GM19467 (cell line): Measurements from ENCODE around the gene DBH.
"Not testable (repeated sequence)": the region's sequence is repeated elsewhere in the genome, so short reads cannot be mapped to it uniquely, and the experiment has no call there.

Source experiments
- ATAC-seq: cut with Tn5 transposase; IDR thresholded peaks from one replicate; pipeline ENCODE4 v1.9.1; 2021; ENCODE audit warnings: mild to moderate bottlenecking, moderate library complexity; ENCODE audit not compliant: unreplicated experiment

Gene DBH

DNA sequence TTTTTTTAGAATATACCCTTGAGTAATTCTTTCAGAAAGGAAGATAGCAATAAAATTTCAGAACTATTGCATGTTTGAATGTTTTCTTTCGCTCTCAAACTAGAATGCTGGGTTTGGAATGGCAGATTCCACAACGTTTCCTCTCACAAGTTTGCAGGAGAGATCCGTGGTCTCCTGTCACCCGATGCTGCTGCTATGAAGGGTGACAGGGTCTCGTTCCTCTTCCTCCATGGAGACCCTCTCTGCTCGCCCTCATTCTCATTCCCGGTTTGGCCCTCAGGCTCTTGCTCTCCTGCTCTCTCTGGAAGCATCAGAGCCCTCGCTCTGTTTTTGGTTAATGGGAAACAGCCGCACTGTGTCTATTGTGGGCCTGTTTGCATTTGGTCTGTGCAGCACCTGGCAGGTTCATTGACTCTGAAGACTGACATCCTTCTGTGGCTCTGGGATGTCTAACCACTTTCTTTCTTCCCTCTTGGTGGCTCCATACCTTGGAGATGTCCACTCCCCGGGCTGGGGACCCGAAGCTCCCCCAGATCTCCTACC, 14.4 kb upstream of the DBH start:
- no peak for ATAC-seq

DNA sequence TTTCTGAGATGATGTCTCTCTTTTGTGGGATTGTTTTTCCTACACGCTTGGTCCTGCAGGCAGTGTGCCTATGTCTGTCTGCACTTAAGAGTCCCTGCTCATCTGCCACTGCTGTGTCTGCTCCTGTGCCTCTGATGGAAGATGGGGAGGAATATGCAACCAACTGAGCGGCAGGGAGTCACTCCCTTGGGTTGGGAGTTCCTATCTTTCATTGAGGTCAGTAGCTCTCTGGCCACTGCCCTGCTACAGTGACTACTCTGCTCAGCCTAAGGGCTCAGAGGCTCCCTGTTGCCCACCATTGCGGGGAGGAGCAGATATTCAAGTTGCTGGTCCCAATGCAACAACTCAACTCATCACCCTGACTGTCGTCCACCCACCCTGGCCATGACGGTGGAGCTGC, 13.6 kb upstream of the DBH start:
- ATAC-seq, result no peak

DNA sequence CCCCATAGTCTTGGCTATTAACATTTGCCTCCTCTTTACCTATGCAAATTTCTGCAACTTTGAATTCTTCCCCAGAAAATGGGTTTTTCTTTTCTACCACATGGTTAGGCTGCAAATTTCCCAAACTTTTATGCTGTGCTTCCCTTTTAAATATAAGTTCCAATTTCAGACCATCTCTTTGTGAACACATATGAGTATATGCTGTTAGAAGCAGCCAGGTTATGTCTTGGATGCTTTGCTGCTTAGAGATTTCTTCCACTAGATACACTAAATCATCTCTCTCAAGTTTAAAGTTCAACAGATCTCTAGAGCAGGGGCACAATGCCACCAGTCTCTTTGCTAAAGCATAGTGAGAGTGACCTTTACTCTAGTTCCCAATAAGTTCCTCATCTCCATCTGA, 10.2 kb upstream of the DBH start:
- not testable (repeated sequence) for ATAC-seq

DNA sequence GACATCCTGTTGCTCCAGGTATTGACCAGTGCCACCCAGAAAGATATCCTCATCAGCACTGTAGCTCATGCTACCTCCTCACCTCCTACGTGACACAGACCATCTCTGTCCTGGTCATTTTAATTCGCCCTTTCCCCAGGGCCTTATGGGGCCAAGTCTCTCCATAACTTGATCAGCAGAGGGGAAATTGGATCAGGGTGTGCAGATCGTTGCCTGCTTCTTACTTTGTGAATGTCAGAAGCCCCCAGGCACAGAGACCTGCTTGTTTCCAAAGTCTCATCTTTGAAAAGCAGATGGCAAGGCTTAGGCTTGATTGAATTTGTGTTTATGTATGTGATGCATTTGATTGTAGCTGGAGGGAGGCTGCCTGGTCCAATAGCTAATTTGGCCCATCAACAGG, 8.8 kb upstream of the DBH start:
- no peak for ATAC-seq

DNA sequence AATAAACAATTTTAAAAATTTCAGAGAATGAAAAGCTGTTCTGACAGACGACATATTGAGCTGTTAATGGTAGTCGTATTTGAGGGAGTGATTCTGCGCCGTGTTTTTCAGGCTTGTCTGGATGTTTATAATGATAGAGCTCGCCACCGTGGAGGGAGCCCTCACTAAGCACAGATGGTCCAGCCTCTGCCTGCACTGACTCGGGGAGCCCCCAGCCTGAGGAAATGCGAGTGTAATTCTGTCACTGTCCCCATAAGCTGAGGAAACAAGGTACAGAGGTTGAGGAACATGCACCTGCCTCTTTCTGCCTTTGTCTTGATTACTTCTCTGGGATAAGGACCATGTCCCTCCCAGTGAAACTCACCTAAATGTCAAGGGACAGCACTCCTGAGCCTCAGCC, 7.4 kb upstream of the DBH start:
- no peak for ATAC-seq

DNA sequence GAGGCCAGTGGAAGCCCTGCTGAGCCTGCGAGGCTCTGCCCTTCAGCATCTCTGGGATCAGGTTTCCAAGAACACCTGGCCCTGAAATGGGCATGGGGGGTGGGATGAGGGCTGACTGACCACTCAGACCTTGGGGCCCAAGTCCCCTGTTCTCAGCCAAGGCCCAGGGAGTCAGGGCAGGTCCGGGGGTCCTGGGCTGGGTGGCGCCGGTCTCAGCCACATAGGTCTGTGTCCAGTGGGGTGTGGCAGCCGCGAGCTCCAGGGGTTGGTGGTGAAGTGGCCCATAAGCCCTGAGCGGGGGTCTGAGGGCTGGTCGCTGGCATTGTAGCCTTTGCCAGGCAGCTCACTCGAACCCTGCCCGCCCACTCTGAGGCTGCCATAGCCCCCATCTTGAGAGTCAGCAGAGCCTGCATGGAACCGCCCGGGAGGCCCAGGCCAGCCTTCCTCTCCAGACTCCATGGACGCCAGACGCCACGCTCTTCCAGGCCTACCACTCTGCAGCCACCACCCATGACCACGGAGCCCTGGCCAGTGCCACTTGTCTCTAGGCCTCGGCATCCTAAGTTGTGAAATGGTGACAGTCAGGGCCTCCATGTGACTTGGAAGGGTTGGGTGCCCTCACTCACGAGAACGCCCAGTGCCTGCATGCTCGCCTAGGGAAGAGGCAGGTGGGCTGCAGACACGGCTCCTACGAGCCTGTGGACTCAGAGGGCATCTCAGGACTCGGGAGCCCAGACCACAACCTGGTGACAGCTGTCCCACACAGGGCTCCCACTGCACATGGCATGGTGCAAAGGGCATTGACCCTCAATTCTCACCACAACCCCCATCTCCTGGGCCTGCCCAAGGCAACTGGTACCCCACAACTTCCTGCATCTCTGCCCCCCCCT, 6.7 kb upstream of the DBH start:
- no peak for ATAC-seq

DNA sequence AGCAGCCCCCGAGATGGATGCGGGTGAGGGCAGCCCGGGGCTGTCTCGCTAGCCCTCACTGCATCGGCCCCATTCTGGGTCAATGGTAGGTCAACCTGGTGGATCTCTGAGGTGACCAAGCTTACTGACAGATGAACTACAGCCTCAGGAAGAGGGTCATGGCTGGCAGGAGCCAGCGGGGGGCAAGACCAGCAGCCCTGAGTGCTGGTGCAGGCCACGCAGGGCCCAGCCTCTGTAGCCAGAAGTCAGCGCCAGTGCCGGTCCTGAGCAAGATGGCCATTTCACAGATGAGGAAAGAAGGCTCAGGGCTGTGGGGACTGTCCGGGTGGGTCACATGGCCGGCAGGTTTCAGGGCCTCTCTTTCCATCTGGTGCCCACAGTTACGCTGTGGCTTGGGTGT, 5.1 kb upstream of the DBH start:
- ATAC-seq, result no peak

DNA sequence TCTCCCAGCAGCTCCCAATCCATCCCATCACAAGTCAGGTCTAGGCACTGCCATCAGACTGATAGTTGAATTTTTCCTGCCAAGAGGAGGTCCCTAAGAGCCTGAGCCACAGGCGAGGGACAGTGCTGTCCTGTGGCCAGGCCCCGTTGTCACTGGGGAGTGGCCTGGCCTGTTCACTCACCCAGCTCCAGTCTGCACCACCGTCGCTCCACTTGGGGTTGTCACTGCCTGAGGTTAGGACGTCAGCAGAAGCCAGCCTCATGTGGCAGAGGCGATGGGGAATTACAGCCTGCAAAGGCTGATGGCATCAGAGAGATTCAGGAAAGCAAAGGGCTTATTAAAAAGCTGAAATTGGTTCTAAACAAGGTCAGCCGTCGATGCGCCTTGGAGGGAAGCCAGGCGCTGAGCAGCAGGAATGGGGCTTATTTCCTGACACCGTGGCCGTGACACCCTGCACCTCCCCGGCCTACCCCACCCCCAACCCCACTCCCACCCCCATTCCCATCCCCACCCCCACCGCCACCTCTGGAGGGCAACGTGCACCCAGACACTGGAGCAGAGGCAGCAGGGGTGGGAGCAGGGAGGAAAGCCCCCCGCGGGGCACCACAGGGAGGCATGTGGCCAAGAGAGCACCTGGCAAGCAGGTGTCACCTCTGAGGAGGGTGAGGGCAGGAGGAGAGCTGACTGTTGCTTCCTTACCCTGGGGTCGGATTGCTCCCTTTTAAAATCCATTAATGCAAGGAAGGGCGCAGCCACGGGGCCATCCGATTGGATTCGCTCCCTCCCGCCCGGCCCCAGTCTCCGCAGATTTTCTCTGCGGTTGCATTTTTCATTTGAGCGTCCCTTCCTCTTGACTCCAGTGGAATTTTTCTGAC, 3.1 kb upstream of the DBH start:
- no peak for ATAC-seq

DNA sequence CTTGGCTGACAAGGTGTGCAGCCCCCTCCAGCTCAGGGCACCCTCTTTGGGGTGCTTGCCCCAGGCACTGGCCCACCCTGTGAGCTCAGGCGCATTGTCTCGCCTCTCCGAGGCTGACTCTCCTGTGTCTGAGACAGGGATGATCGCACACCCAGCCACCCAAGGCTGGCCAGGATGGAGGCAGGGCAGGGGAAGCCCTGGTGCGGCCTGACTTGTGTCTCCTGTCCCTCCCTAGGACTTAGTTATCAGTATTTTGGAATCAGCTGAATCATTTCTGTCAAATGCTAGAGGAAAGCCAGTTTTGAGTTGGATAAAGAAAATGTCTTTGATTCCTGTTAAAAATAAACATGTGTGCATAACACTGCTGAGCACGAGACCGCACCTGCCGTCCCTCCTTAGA, 2.5 kb upstream of the DBH start:
- no peak for ATAC-seq

DNA sequence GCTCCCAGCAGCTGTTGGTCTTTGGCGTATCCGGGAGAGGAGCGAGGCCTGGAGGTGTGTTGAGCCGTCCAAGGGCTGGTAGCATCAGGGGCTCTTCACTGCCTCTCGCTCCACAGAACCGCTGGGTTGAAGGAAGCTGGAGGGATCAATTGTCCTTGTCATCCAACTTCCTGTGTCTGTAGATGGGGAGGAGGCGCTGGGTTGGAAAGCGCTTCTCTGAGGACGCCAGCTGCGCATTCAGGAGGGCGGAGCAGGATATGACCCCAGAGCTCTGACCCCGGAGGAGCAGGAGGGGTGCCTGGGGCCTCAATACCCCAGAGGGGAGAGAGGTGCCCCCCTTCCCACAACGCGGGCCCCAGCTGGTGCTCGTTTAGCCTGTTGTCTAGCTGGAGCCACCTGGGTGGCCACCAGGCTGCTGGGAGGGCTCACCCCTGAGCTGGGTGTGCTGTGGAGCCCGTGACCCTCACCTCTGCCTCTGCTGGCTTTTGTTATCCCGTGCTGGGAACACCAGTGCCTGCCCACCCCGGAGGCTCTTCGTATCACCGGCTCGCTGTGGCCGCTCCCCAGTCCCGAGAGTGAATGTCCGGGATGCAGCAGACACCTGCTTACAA, 2.0 kb upstream of the DBH start:
- ATAC-seq, result no peak

DNA sequence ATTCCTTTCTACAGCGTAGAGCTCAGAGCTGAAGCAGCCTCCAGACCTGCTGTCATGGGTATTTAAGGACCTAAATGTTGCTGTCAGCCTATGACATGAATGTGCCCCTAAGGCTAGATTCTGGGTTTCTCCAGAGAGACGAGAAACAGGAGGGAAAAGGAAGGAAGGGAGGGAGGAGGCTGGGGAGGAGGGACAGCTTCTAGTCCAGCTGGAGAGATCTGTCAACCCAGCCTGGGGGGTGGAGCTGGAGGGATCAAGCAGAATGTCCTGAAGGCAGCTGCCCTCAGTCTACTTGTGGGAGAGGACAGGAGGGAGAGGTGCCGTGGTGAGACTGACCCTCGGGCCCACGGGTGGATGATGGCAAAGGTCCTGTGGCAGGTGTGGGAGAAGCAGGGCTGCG, 1.1 kb upstream of the DBH start:
- ATAC-seq, result no peak

DNA sequence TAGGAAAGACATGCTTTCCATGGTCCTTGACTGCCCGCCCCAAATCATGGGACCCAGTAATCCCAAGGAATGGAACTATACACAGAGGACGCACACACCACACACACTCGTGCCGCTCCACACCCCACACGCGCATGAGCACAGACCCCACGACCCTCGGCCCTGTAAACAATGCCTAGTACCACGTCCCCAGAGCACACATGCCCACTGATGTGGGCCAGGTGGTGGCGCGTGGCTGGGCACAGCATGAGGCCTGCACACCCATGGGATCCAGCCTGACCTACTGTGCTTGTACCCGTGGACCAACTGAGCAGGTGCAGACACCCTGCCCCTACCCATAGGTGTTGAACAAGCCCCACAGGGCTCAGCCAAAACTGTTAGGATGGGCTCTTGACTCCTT, 739 bp downstream of the DBH start:
- ATAC-seq, result no peak

DNA sequence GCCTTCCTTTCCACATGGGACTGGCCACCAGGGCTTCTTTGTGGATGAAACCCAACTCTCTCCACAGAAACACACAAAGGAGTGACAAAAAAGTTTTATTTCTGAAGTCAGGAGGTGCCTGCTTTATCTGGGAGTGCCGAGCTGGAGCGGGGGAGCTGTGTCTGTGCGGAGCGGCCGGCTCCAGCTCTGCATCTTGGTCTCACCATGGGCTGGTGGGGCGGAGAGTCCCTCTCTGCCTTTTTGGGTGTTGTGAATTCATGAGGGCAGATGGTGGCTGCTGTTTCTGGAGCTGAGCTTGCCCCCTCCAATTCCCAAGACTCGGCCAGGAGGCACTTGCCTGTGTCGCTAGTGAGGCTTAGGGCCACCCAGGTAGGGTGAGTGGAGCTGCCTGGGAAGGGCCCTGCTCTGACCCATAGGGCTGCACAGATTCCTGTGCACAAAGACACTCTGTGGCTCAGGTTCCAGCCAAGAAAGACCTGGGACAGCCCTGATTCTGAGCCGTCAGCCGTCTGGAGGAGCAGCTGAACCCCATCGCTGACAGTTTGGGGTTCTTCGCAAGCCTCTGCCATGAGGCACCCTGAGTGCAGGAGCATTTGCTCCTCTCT, 1.4 kb downstream of the DBH start:
- no peak for ATAC-seq

DNA sequence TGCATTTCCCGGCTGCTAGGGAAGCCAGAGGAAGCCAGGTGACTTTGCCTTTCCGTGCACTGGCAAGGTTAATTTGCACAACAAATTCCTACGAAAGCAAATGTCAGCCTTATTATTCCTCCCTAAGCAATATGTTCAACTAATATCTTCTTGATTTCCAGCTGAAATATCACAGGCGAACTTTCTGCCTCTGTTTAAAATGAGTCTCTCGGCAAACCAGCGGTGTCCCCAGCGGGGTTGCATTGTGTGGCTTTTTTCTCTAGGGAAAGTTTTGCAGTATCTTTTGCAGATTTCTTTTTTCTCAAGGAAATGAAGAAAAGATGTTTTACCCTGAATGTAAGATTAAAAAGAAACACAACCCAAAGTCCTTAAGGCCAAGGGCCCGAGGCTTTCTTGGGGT, 1.9 kb downstream of the DBH start:
- ATAC-seq, result no peak

DNA sequence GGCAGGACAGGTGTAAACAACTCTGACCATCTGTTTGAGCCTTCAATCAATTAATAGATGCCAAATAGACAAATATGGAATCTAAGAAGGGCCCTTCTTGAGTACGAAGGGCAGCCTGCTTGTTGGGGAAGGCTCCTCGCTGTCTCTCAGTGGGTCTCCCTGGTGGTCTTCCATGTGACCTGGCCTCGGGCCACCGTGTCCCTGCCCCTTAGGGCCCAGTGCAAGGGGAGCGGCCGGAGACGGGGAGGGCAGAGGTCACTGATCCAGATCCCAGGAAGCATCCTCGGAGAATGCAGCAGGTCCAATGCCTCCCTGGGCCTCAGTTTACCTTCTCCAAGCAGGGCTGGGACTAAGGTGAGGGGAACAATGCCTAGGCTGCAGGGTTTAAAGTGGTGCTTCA, 2.5 kb downstream of the DBH start:
- ATAC-seq, result no peak

DNA sequence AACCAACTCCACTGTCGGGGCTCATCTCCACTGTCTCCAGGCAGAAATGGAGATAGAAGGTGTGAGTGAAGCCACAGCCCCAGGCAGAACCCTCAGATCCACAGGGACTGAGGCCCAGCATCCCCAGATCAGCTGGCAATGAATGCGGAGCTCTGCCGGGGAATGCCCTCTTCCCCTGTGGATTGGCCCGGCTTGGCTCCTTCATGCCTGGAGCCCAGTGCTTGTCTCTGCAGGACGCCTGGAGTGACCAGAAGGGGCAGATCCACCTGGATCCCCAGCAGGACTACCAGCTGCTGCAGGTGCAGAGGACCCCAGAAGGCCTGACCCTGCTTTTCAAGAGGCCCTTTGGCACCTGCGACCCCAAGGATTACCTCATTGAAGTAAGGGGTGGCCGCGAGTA, 3.5 kb downstream of the DBH start:
- ATAC-seq, result no peak

DNA sequence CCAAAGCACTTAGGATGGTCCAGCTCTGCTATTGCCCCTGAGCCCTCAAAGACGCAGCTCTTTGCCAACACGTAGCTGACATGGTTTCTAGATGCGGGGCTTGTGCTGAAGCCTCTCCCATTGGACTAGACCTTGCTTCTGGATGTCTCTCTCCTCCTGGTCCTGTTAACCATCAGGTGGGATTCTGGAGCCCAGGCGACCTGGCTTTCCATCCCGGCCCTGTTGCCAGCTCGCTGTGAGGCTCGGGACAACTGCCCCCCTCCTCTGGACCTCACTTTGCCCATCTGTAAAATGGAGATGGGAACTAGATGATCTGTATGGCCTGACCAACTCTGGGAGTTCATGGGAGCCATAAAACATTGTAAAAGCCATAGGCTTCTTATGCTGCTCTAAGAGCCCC, 4.0 kb downstream of the DBH start:
- ATAC-seq, result no peak

DNA sequence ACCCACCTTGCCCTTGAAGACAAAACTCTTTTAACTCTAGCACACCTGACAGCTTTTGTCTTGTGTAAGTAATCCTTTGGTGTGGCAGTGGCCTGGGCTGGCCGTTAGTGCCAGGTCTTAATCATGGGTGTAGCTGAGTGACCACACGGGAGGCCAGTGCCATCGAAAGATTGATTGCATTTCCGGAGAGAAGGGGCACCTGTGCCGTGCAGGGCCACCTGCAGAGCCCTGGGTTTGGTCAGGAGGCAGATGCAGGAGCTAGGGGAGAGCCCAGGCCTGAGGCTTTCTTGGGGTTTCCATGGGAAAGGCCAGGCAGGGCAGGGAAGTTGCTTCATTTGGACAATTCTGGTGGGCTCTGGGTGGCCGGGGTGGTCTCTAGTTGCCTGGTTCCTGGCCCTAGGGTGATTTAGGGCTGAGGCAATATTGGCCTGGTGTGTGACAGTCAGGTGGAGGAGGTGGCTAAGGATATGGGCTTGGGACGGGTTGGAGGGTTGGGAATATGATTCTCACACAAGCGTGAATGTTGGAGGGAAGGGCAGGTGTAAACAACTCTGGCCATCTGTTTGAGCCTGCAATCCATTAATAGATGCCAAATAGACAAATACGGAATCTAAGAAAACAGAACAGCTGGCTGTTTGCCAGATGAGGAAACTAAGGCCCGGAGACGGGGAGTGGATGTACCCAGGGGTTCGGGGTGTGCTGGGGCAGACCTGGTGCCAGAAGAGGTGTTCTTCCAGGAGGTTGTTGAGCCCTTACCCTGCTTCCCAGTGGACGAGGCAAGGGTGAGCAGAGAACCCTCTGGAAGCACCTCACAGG, 4.6 kb downstream of the DBH start:
- no peak for ATAC-seq

DNA sequence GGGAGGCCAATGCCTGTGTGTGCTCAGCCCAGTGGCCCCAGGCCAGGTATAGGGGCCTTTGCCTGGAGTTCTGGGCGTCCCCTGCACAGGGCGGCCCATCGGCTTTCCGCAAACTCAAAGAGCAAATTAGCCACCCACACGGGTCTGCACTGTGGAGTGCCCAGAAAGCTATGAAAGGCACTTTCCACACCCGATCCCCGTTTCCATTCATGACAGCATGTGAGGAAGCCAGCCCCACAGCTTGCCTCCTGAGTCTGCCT, 5.2 kb downstream of the DBH start:
- ATAC-seq, result no peak

DNA sequence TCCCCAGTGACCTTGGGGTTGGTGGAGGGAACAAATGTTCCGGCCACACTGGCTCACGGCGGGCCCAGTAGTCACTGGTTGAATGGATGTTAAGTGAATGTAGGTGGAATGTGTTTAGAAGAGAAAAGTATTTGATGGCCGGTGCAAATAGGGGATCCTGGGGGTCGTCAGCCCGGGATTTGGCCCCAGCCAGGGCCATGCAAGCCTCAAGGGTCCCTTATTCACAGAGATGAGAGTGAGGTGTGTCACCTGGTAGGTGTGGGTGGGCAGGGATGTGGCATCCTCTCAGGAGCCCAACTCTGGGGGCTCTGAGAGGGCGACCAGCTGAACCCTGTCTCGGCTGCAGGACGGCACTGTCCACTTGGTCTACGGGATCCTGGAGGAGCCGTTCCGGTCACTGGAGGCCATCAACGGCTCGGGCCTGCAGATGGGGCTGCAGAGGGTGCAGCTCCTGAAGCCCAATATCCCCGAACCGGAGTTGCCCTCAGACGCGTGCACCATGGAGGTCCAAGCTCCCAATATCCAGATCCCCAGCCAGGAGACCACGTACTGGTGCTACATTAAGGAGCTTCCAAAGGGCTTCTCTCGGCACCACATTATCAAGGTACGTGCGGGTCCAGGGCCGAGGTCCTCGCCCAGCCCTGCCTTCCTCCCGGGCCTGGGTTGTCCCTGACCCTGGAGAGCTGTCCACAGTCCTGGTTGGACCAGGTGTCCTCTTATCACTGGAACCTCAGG, 5.9 kb downstream of the DBH start:
- no peak for ATAC-seq
